22Rv1 (cell line): ENCODE data around the gene MEIS1.

Source experiments
- ZFX ChIP-seq: fragments of 450-650 bp; IDR thresholded peaks from 2 replicates; pipeline ENCODE4 v1.6.1; 2017; ENCODE audit warnings: antibody characterized with exemption, borderline replicate concordance
- TF ChIP-seq, protein P1 (sequence below): fragments of 450-650 bp; IDR thresholded peaks from 2 replicates; pipeline ENCODE4 v1.5.1; 2017; ENCODE audit warnings: mild to moderate bottlenecking

DNA sequence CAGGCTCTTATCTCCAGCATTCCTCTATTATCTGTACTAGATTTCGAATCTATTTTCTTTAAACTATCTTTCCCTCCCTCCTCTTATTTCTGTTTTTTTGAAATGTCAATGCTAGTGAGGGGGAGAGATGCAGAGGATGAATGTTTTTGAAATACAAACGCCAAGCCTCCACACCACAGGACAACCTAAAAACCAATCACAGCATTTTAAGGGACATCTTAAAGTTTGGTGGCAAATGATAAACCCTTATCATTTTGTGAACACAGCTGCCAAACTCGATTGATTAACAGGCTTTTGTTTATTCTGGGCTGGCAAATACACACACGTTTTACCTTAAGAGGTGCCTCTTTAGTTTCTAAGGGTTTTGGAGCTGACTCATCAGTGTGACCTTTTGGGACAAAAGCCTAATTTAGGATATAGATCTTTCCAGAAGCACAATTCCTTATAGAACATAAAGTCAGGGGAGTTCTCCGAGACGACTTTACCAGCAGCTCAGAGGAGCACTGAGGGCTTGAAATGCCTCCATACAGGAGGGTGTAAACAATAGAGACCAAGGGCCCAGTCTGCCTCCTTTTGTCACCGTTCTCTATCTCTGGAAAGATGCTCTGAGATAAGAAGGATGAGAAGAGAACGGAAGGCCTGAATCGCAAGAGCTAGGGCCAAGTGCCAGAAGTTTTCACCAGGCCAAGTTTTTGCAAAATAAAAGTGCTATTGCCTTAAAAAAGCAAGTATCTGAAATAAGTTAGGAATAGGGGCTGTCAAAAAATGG lies 4.2 kb upstream of the MEIS1 start:
- TF ChIP-seq, protein P1, sequence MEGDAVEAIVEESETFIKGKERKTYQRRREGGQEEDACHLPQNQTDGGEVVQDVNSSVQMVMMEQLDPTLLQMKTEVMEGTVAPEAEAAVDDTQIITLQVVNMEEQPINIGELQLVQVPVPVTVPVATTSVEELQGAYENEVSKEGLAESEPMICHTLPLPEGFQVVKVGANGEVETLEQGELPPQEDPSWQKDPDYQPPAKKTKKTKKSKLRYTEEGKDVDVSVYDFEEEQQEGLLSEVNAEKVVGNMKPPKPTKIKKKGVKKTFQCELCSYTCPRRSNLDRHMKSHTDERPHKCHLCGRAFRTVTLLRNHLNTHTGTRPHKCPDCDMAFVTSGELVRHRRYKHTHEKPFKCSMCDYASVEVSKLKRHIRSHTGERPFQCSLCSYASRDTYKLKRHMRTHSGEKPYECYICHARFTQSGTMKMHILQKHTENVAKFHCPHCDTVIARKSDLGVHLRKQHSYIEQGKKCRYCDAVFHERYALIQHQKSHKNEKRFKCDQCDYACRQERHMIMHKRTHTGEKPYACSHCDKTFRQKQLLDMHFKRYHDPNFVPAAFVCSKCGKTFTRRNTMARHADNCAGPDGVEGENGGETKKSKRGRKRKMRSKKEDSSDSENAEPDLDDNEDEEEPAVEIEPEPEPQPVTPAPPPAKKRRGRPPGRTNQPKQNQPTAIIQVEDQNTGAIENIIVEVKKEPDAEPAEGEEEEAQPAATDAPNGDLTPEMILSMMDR: no peak
- TF ChIP-seq ZFX: no peak
